SK-N-SH treated with all-trans-retinoic acid at 6 μM for 48 hours (cell line): ENCODE results near the gene ANKRD6.
A peak's percentile ranks its signal among the peaks of the same experiment; 100 is the strongest.

Experiments used
- ATAC-seq: fragments of 200-7000 bp; cut with Tn5 transposase; 3 replicates; pipeline ENCODE4 v1.9.1; 2020; ENCODE audit warnings: mild to moderate bottlenecking, moderate library complexity
- ARNTL ChIP-seq: fragments of 450-650 bp; formaldehyde crosslinking; IDR thresholded peaks from 2 replicates; pipeline ENCODE4 v1.5.0; 2020; ENCODE audit warnings: low read depth, mild to moderate bottlenecking, moderate library complexity, borderline replicate concordance
- CREB5 ChIP-seq: fragments of 250-450 bp; sonication (Bioruptor Pico); IDR thresholded peaks from 2 replicates; pipeline ENCODE4 v1.5.1; 2020; ENCODE audit warnings: low read depth, mild to moderate bottlenecking, moderate library complexity
- CSRNP3 ChIP-seq: fragments of 250-450 bp; sonication (Bioruptor Pico); IDR thresholded peaks from 2 replicates; pipeline ENCODE4 v1.5.1; 2021; ENCODE audit warnings: mild to moderate bottlenecking, moderate library complexity
- GLIS3 ChIP-seq: fragments of 250-450 bp; sonication (Bioruptor Pico); IDR thresholded peaks from 2 replicates; pipeline ENCODE4 v1.5.0; 2020; ENCODE audit warnings: mild to moderate bottlenecking, moderate library complexity
- ISL1 ChIP-seq: fragments of 250-450 bp; sonication (Bioruptor Pico); IDR thresholded peaks from 2 replicates; pipeline ENCODE4 v2.1.2; 2022; ENCODE audit warnings: mild to moderate bottlenecking, moderate library complexity
- OSR1 ChIP-seq: fragments of 250-450 bp; sonication (Bioruptor Pico); IDR thresholded peaks from 2 replicates; pipeline ENCODE4 v1.8.0; 2022; ENCODE audit warnings: moderate library complexity, mild to moderate bottlenecking, inconsistent platforms
- PATZ1 ChIP-seq: fragments of 250-450 bp; sonication (Bioruptor Pico); IDR thresholded peaks from 2 replicates; pipeline ENCODE4 v1.8.0; 2020; ENCODE audit warnings: mild to moderate bottlenecking, moderate library complexity, borderline replicate concordance
- POU6F1 ChIP-seq: fragments of 250-450 bp; sonication (Bioruptor Pico); IDR thresholded peaks from 2 replicates; pipeline ENCODE4 v1.8.0; 2021; ENCODE audit warnings: low read depth, mild to moderate bottlenecking, moderate library complexity, borderline replicate concordance
- PPARA ChIP-seq: fragments of 250-450 bp; sonication (Bioruptor Pico); IDR thresholded peaks from 2 replicates; pipeline ENCODE4 v1.5.0; 2020; ENCODE audit warnings: mild to moderate bottlenecking, borderline replicate concordance
- RARB ChIP-seq: fragments of 250-450 bp; sonication (Bioruptor Pico); IDR thresholded peaks from 2 replicates; pipeline ENCODE4 v1.8.0; 2021; ENCODE audit warnings: mild to moderate bottlenecking, moderate library complexity
- SNAI2 ChIP-seq: fragments of 250-450 bp; sonication (Bioruptor Pico); IDR thresholded peaks from 2 replicates; pipeline ENCODE4 v1.5.0; 2020; ENCODE audit warnings: mild to moderate bottlenecking, moderate library complexity
- TCF4 ChIP-seq: fragments of 250-450 bp; sonication (Bioruptor Pico); IDR thresholded peaks from 2 replicates; pipeline ENCODE4 v1.8.0; 2021; ENCODE audit warnings: mild to moderate bottlenecking, moderate library complexity, borderline replicate concordance
- TSHZ2 ChIP-seq: fragments of 250-450 bp; sonication (Bioruptor Pico); IDR thresholded peaks from 2 replicates; pipeline ENCODE4 v1.5.0; 2020; ENCODE audit warnings: mild to moderate bottlenecking, moderate library complexity
- ZFP30 ChIP-seq: fragments of 450-650 bp; formaldehyde crosslinking; IDR thresholded peaks from 2 replicates; pipeline ENCODE4 v1.5.0; 2022; ENCODE audit warnings: mild to moderate bottlenecking, moderate library complexity
- ZNF70 ChIP-seq: fragments of 450-650 bp; formaldehyde crosslinking; IDR thresholded peaks from 2 replicates; pipeline ENCODE4 v1.5.0; 2020; ENCODE audit warnings: mild to moderate bottlenecking, moderate library complexity
- ZNF8 ChIP-seq: fragments of 450-650 bp; formaldehyde crosslinking; IDR thresholded peaks from 2 replicates; pipeline ENCODE4 v1.5.0; 2020; ENCODE audit warnings: mild to moderate bottlenecking, moderate library complexity

The ANKRD6 gene

GRCh38 chr6:89487864-89488263 is 54.9 kb downstream of the ANKRD6 start (continued):
- TF ChIP-seq CSRNP3 (CRISPR knock-in tag) = no peak
- TF ChIP-seq SNAI2 (CRISPR knock-in tag) = no peak

- TF ChIP-seq TSHZ2 (CRISPR knock-in tag) (no peak), ZNF70 (CRISPR knock-in tag) (no peak), CSRNP3 (CRISPR knock-in tag) (no peak), TCF4 (CRISPR knock-in tag) (no peak), ARNTL (no peak), ZNF8 (CRISPR knock-in tag) (no peak), GLIS3 (no peak), CREB5 (CRISPR knock-in tag) (no peak), OSR1 (CRISPR knock-in tag) (no peak)
These were observed 55.5 kb downstream of the ANKRD6 start for GRCh38 chr6:89488438-89488837.

GRCh38 chr6:89489078-89489477 is 56.1 kb downstream of the ANKRD6 start:
- TF ChIP-seq PATZ1 (CRISPR knock-in tag) (no peak), ISL1 (0 out of 2 replicates have a peak, but pooled peaks have one; percentile 13)

More at GRCh38 chr6:89488438-89488837, 55.5 kb downstream of the ANKRD6 start:
- no peak for ATAC-seq

GRCh38 chr6:89492025-89492640 is 59.2 kb downstream of the ANKRD6 start:
- TF ChIP-seq ZFP30 (no peak), RARB (CRISPR knock-in tag) (no peak), ARNTL (no peak), SNAI2 (CRISPR knock-in tag) (no peak), ZNF70 (CRISPR knock-in tag) (no peak), PPARA (CRISPR knock-in tag) (no peak), POU6F1 (CRISPR knock-in tag) (no peak)
- no peak for ATAC-seq

More at GRCh38 chr6:89489078-89489477, 56.1 kb downstream of the ANKRD6 start:
- no peak for ATAC-seq
